EL (cell line): ENCODE results near the gene CDH2.

Experiments
- DNase-seq: peaks from one replicate; pipeline ENCODE4 v3.0.0-alpha.2; 2016

Gene CDH2

GRCh38 chr18:28176948-28177827, at the start of gene CDH2:
Gene CDH2 (minus strand): TSS chr18:28177130. CDS start chr18:28177022, 108 bp downstream.
- peak; percentile 94 for DNase-seq

- DNase-seq = no peak
Observed at GRCh38 chr18:28212060-28212459, 35.1 kb upstream of the CDH2 start.

GRCh38 chr18:28208712-28209265, 31.9 kb upstream of the CDH2 start:
- peak; percentile 33 for DNase-seq

- no peak for DNase-seq
Observed at GRCh38 chr18:28208268-28208667, 31.3 kb upstream of the CDH2 start.

- peak; percentile 96 for DNase-seq
Observed at GRCh38 chr18:28204154-28204553, 27.2 kb upstream of the CDH2 start.

- DNase-seq = no peak
Observed at GRCh38 chr18:28201056-28201455, 24.1 kb upstream of the CDH2 start.

- no peak for DNase-seq
Observed at GRCh38 chr18:28198620-28199019, 21.7 kb upstream of the CDH2 start.

- DNase-seq = no peak
Observed at GRCh38 chr18:28193177-28193778, 16.3 kb upstream of the CDH2 start.

GRCh38 chr18:28189400-28190239, 12.7 kb upstream of the CDH2 start:
- DNase-seq = peak; percentile 65

GRCh38 chr18:28185121-28185520, 8.2 kb upstream of the CDH2 start:
- DNase-seq = no peak

GRCh38 chr18:28183418-28184078, 6.6 kb upstream of the CDH2 start:
- DNase-seq = peak; percentile 88

- DNase-seq = no peak
Observed at GRCh38 chr18:28181616-28182015, 4.7 kb upstream of the CDH2 start.

GRCh38 chr18:28178720-28179119, 1.8 kb upstream of the CDH2 start:
- peak; percentile 69 for DNase-seq

- DNase-seq = peak; percentile 81
Observed at GRCh38 chr18:28177828-28178635, 1.1 kb upstream of the CDH2 start.

- DNase-seq = no peak
Observed at GRCh38 chr18:28176698-28176947, 307 bp downstream of the CDH2 start.

- peak; percentile 60 for DNase-seq
Observed at GRCh38 chr18:28175930-28176697, 816 bp downstream of the CDH2 start.

- DNase-seq = peak; percentile 64
Observed at GRCh38 chr18:28175150-28175929, 1.6 kb downstream of the CDH2 start.

- DNase-seq = no peak
Observed at GRCh38 chr18:28174181-28174905, 2.6 kb downstream of the CDH2 start.

GRCh38 chr18:28171837-28172236, 5.1 kb downstream of the CDH2 start:
- no peak for DNase-seq

GRCh38 chr18:28168725-28169124, 8.2 kb downstream of the CDH2 start:
- DNase-seq = no peak
